Lower leg skin (tissue), 3 donors: ENCODE measurements around the gene RAP1GAP2.

ENCODE experiments used
- CTCF ChIP-seq, 3 donors: fragments of 450-650 bp; IDR thresholded peaks; one replicate each; pipeline ENCODE4 v1.5.1; 2016; ENCODE audit warnings: antibody characterized with exemption in 3 of 3, mild to moderate bottlenecking in 3 of 3, moderate library complexity in 2 of 3
- POLR2A ChIP-seq, 2 donors: fragments of 450-650 bp; IDR thresholded peaks; one replicate each; pipeline ENCODE4 v1.6.1; 2016 to 2017; ENCODE audit warnings: antibody characterized with exemption in 2 of 2, mild to moderate bottlenecking in 1 of 2, moderate library complexity in 1 of 2

GRCh38 chr17:2779545-2779944 lies 16.7 kb upstream of the RAP1GAP2 start:
- TF ChIP-seq CTCF (IDR thresholded peaks at IDR 0.05) (no peak), POLR2A (IDR thresholded peaks at IDR 0.05) (no peak)
